K562 (cell line): ENCODE results near the gene TOX2.

Experiments used
- ARNT ChIP-seq, 2 experiments: fragments of 450-650 bp; IDR thresholded peaks; 2 replicates each; pipeline ENCODE4 v1.6.1; 2016; ENCODE audit warnings: mild to moderate bottlenecking in 1 of 2
- TAF15 ChIP-seq: fragments of 200-400 bp; formaldehyde crosslinking; IDR thresholded peaks from 2 replicates; pipeline ENCODE4 v1.6.1; 2017; ENCODE audit warnings: mild to moderate bottlenecking, low read depth, low read length, moderate library complexity
- ZNF717 ChIP-seq: fragments of 250-450 bp; sonication (Bioruptor Pico); IDR thresholded peaks from 2 replicates; pipeline ENCODE4 v1.5.0; 2021
- TF ChIP-seq, protein P1 (sequence below), 3 experiments: IDR thresholded peaks in 2 of 3; conservative IDR thresholded peaks in 1 of 3; 2 replicates each; pipeline ENCODE4 v1.5.1; 2011 to 2012; ENCODE audit warnings: low read length in 3 of 3, mild to moderate bottlenecking in 3 of 3, control low read depth in 2 of 3, improper control_type of control experiment in 1 of 3, inconsistent platforms in 1 of 3, low read depth in 1 of 3, mixed read lengths in 1 of 3, moderate library complexity in 1 of 3; ENCODE audit not compliant: insufficient read depth in 2 of 3
- TF ChIP-seq, protein P2 (sequence below): sonication (generic); formaldehyde crosslinking; IDR thresholded peaks from 2 replicates; pipeline ENCODE4 v1.9.0; 2022; ENCODE audit warnings: mild to moderate bottlenecking, missing genetic modification reagents

DNA sequence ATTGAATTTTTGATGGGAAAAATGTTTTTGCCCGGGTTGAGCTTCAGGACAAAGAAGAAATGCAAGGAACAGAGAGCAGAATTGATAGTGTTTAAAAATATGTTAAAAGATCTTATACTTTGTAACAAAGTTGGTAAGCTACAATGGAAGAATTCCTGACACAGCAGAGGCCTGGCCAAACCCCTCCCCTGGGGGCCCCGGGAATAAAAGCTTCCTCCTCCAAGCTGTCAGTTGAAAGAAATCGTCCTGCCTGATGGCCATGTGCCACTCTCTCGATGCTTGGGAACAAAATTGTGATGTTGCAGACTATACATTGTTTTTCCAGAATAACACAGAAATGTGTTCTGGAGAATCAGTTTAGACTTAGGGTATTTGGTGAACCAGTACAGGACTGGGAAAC is 14.2 kb upstream of the TOX2 start:
- TF ChIP-seq TAF15 = no peak
- TF ChIP-seq, protein P1, sequence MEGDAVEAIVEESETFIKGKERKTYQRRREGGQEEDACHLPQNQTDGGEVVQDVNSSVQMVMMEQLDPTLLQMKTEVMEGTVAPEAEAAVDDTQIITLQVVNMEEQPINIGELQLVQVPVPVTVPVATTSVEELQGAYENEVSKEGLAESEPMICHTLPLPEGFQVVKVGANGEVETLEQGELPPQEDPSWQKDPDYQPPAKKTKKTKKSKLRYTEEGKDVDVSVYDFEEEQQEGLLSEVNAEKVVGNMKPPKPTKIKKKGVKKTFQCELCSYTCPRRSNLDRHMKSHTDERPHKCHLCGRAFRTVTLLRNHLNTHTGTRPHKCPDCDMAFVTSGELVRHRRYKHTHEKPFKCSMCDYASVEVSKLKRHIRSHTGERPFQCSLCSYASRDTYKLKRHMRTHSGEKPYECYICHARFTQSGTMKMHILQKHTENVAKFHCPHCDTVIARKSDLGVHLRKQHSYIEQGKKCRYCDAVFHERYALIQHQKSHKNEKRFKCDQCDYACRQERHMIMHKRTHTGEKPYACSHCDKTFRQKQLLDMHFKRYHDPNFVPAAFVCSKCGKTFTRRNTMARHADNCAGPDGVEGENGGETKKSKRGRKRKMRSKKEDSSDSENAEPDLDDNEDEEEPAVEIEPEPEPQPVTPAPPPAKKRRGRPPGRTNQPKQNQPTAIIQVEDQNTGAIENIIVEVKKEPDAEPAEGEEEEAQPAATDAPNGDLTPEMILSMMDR (IDR thresholded peaks at IDR 0.05 in 2 of 3, conservative IDR thresholded peaks at IDR 0.05 in 1 of 3; ENCODE audit: insufficient read depth in 2 of 3, low read depth in 1 of 3, low read length in 3 of 3) = no peak
- TF ChIP-seq ZNF717 (CRISPR knock-in tag) = no peak
- TF ChIP-seq, protein P2, sequence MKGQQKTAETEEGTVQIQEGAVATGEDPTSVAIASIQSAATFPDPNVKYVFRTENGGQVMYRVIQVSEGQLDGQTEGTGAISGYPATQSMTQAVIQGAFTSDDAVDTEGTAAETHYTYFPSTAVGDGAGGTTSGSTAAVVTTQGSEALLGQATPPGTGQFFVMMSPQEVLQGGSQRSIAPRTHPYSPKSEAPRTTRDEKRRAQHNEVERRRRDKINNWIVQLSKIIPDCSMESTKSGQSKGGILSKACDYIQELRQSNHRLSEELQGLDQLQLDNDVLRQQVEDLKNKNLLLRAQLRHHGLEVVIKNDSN (CRISPR knock-in tag) = no peak
- no peak for TF ChIP-seq ARNT (IDR thresholded peaks at IDR 0.05)
